HG03432 (cell line): ENCODE measurements around the gene HEMK1.

Experiments
- ATAC-seq: cut with Tn5 transposase; IDR thresholded peaks from one replicate; pipeline ENCODE4 v1.9.1; 2021; ENCODE audit warnings: mild to moderate bottlenecking, moderate library complexity; ENCODE audit not compliant: unreplicated experiment

Gene HEMK1

GRCh38 chr3:50542177-50543034 is 26.9 kb upstream of the HEMK1 start:
- ATAC-seq, result no peak

- no peak for ATAC-seq
Observed at GRCh38 chr3:50545781-50546180, 23.5 kb upstream of the HEMK1 start.

- no peak for ATAC-seq
Observed at GRCh38 chr3:50549226-50549625, 20.1 kb upstream of the HEMK1 start.

- ATAC-seq, result no peak
Observed at GRCh38 chr3:50550079-50550736, 19.1 kb upstream of the HEMK1 start.

- ATAC-seq, result no peak
Observed at GRCh38 chr3:50551054-50551659, 18.2 kb upstream of the HEMK1 start.

- ATAC-seq, result no peak
Observed at GRCh38 chr3:50551681-50552435, 17.5 kb upstream of the HEMK1 start.

GRCh38 chr3:50552598-50552997 is 16.7 kb upstream of the HEMK1 start:
- no peak for ATAC-seq

GRCh38 chr3:50554553-50554952 is 14.8 kb upstream of the HEMK1 start:
- no peak for ATAC-seq

GRCh38 chr3:50557106-50557505 is 12.2 kb upstream of the HEMK1 start:
- ATAC-seq, result no peak

GRCh38 chr3:50557915-50558314 is 11.4 kb upstream of the HEMK1 start:
- no peak for ATAC-seq

- no peak for ATAC-seq
Observed at GRCh38 chr3:50559702-50560101, 9.6 kb upstream of the HEMK1 start.

- no peak for ATAC-seq
Observed at GRCh38 chr3:50562861-50563260, 6.5 kb upstream of the HEMK1 start.

- ATAC-seq, result no peak
Observed at GRCh38 chr3:50563867-50564266, 5.5 kb upstream of the HEMK1 start.

- ATAC-seq, result no peak
Observed at GRCh38 chr3:50564321-50564720, 5.0 kb upstream of the HEMK1 start.

GRCh38 chr3:50567011-50567385 is 2.3 kb upstream of the HEMK1 start:
- no peak for ATAC-seq

GRCh38 chr3:50567386-50568167 is 1.7 kb upstream of the HEMK1 start, which contains the start of gene C3orf18:
Gene C3orf18 (minus strand): TSS chr3:50567747. CDS start chr3:50565699, 2,048 bp downstream.
- peak; percentile 82 for ATAC-seq

- ATAC-seq, result no peak
Observed at GRCh38 chr3:50570508-50571279, 1.4 kb downstream of the HEMK1 start.

GRCh38 chr3:50571486-50571885 is 2.2 kb downstream of the HEMK1 start:
- ATAC-seq, result no peak

- no peak for ATAC-seq
Observed at GRCh38 chr3:50572158-50572557, 2.8 kb downstream of the HEMK1 start.
